ENCODE data around the gene BRPF1. TPM values are rescaled to one million over a fixed set of nuclear protein-coding genes. Genes with fewer than 3 reads are reported as not detected.

The BRPF1 gene
- total RNA-seq, 2 donors from 2014 or later = 15.6 to 17.5 TPM

Other genes with a start within 250 kb of the BRPF1 start
- gene LHFPL4, start 177.9 kb upstream of the BRPF1 start, total RNA-seq = not detected
- gene MTMR14, start 82.2 kb upstream of the BRPF1 start, total RNA-seq = 10 to 100 TPM; 15.1 to 23.8 TPM
- gene CPNE9, start 27.9 kb upstream of the BRPF1 start, total RNA-seq = not detected
- 10 to 100 TPM; 15.4 to 23.4 TPM for gene OGG1, start 18.2 kb downstream of the BRPF1 start, total RNA-seq
- 10 to 100 TPM; 47.8 to 50.6 TPM for gene CAMK1, start 38.2 kb downstream of the BRPF1 start, total RNA-seq
- gene TADA3, start 60.7 kb downstream of the BRPF1 start, total RNA-seq = 10 to 100 TPM; 44.2 to 48.8 TPM
- gene ARPC4, start 61.3 kb downstream of the BRPF1 start, total RNA-seq = 100 to 1,000 TPM; 144 to 148 TPM
- gene TTLL3, start 78.5 kb downstream of the BRPF1 start, total RNA-seq = 10 to 100 TPM; 24.9 to 44.4 TPM
- 10 to 100 TPM; 18.2 to 20.0 TPM for gene RPUSD3, start 112.3 kb downstream of the BRPF1 start, total RNA-seq
- gene CIDEC, start 148.5 kb downstream of the BRPF1 start, total RNA-seq = 1 to 10 TPM; 1.2 to 2.9 TPM
- 10 to 100 TPM; 19.6 to 20.0 TPM for gene JAGN1, start 158.9 kb downstream of the BRPF1 start, total RNA-seq
- 1 to 10 TPM; 9.6 to 10.0 TPM for gene IL17RE, start 171.1 kb downstream of the BRPF1 start, total RNA-seq
- 10 to 100 TPM; 31.9 to 41.1 TPM for gene IL17RC, start 185.4 kb downstream of the BRPF1 start, total RNA-seq
- 10 to 100 TPM; 22.3 to 29.5 TPM for gene CRELD1, start 202.1 kb downstream of the BRPF1 start, total RNA-seq
- gene PRRT3, start 220.7 kb downstream of the BRPF1 start, total RNA-seq = 1 to 10 TPM; 1.5 to 2.7 TPM

Measured in posterior vena cava (tissue), 2 donors.